ENCODE data around the gene HOXD4. TPM values are rescaled to one million over a fixed set of nuclear protein-coding genes. Genes with fewer than 3 reads are reported as not detected.

Gene HOXD4
- total RNA-seq, 1 experiment from 2014 or later = not detected

DNA sequence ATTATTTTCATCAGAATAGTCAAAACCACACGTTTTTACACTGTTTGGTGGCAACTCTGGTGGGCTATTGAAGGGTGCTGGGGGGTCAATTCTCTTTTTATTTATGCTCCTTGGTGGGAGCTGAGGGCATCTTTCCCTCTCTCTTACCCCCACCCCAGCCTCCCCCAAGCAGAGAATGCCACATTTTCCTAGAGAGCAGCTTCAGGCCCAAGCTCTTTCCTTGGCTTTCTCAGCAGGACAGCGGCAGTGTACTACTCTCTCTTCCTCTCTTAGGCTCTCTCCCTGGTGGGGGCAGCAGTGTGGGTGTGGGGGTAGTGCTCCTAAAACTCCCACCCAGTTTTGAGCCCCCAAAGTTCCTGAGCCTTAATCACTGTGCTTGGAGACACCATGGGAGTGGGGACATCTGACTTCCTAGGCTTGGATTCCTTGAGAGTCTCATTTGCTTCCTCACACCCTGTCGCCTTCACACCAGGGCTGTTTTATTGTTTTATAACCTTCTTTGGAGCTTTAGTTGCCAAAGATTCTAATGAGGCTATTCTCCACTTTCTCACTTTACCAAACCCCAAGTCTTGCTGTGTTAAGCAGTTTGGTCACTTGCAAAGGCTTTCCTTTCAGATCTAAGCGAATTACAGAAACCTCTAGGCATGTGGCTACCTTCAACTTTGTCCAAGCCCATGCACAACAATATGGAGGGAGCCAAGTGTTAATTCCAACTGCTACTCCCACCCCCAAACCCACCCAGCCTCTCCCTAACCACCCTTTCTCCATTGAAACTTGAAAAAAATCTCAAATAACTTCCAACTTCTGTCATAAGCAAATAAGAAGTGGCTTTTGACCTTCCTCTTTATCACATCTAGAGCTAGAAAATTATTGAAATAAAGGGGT, 6.0 kb upstream of the HOXD4 start:
- CTCF ChIA-PET = interaction anchor here (0.6 to 2.5 kb wide), 3 partner anchors 310 to 543 kb away, joined by 4 to 7 read pairs (median 6); no protein-coding TSS in a partner anchor
- no peaks in the 10 kb centered on the region for H3K4me1 Mint-ChIP-seq (ENCODE audit: low read depth, unreplicated experiment)
- H3K36me3 Mint-ChIP-seq (ENCODE audit: insufficient read depth, unreplicated experiment) = no peaks in the 10 kb centered on the region
- H3K9me3 Mint-ChIP-seq (ENCODE audit: low read depth, unreplicated experiment) = no peaks in the 10 kb centered on the region
- no peak for DNase-seq
- peaks cover 14% of the 10 kb centered on the region for H3K27me3 Mint-ChIP-seq (ENCODE audit: unreplicated experiment)
- BruUV-seq (replicated peaks) = no TSS peak
- no peak overlapping the region for H3K4me3 Mint-ChIP-seq (ENCODE audit: low read depth, unreplicated experiment)
- H3K27ac Mint-ChIP-seq (ENCODE audit: unreplicated experiment) = no peak overlapping the region
- TF ChIP-seq, protein P1, sequence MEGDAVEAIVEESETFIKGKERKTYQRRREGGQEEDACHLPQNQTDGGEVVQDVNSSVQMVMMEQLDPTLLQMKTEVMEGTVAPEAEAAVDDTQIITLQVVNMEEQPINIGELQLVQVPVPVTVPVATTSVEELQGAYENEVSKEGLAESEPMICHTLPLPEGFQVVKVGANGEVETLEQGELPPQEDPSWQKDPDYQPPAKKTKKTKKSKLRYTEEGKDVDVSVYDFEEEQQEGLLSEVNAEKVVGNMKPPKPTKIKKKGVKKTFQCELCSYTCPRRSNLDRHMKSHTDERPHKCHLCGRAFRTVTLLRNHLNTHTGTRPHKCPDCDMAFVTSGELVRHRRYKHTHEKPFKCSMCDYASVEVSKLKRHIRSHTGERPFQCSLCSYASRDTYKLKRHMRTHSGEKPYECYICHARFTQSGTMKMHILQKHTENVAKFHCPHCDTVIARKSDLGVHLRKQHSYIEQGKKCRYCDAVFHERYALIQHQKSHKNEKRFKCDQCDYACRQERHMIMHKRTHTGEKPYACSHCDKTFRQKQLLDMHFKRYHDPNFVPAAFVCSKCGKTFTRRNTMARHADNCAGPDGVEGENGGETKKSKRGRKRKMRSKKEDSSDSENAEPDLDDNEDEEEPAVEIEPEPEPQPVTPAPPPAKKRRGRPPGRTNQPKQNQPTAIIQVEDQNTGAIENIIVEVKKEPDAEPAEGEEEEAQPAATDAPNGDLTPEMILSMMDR (IDR thresholded peaks at IDR 0.05; ENCODE audit: unreplicated experiment) = no peak
- intact Hi-C loops (cut with micrococcal nuclease; ENCODE audit: unreplicated experiment) = no loop called here

DNA sequence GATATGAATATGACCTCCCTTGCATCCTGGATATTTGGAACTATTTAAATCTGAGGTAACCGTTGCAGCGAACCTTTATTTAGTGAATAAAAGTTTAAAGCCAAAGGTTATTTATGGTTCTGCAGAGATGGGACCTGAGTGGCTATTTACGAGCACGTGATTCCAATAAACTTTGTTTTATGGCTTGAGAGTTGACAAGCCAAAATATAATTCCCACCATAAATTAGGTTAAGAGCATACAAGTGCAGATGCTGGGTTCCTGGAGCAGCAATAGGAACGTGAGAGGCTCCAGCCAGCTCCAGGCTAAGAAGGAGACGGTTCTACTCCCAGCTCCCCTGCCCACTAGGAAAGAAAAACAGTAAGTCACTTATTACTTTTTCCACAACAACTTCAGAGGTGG, 5.2 kb upstream of the HOXD4 start:
- no peak for DNase-seq
- CTCF ChIA-PET = interaction anchor here (0.6 kb wide), 2 partner anchors 409 to 542 kb away, joined by 4 to 6 read pairs; no protein-coding TSS in a partner anchor
- H3K4me3 Mint-ChIP-seq (ENCODE audit: low read depth, unreplicated experiment) = no peak overlapping the region
- TF ChIP-seq, protein P1 (IDR thresholded peaks at IDR 0.05; ENCODE audit: unreplicated experiment) = no peak
- H3K36me3 Mint-ChIP-seq (ENCODE audit: insufficient read depth, unreplicated experiment) = no peaks in the 10 kb centered on the region
- H3K4me1 Mint-ChIP-seq (ENCODE audit: low read depth, unreplicated experiment) = no peaks in the 10 kb centered on the region
- H3K27me3 Mint-ChIP-seq (ENCODE audit: unreplicated experiment) = peaks cover 14% of the 10 kb centered on the region
- no peak overlapping the region for H3K27ac Mint-ChIP-seq (ENCODE audit: unreplicated experiment)
- no peaks in the 10 kb centered on the region for H3K9me3 Mint-ChIP-seq (ENCODE audit: low read depth, unreplicated experiment)
- intact Hi-C loops (cut with micrococcal nuclease; ENCODE audit: unreplicated experiment) = no loop called here
- no TSS peak for BruUV-seq (replicated peaks)

DNA sequence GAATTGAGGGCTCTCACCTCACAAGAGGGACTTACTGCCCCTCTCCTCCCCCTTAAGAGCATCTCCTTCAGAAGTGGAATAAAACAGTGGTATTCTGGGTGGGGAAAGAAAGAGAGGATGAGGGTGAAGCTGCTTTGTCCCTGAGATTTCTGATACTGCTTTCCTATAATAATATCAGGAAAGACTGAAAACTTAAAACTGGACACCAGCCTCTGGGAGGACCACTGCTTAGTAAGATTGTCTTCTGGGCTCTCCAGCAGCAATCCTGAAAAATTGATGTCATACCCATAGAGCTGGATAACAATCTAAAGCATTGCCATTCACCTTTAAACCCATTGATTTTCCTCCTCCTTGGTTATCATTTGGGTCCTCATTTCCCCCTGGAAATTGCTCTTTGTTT, 4.7 kb upstream of the HOXD4 start:
- TF ChIP-seq, protein P1 (IDR thresholded peaks at IDR 0.05; ENCODE audit: unreplicated experiment) = no peak
- no TSS peak for BruUV-seq (replicated peaks)
- intact Hi-C loops (cut with micrococcal nuclease; ENCODE audit: unreplicated experiment) = no loop called here
- Mint-ChIP-seq H3K4me3 (ENCODE audit: low read depth, unreplicated experiment) (no peak overlapping the region), H3K36me3 (ENCODE audit: insufficient read depth, unreplicated experiment) (no peaks in the 10 kb centered on the region), H3K4me1 (ENCODE audit: low read depth, unreplicated experiment) (no peaks in the 10 kb centered on the region), H3K27me3 (ENCODE audit: unreplicated experiment) (peaks cover 14% of the 10 kb centered on the region), H3K27ac (ENCODE audit: unreplicated experiment) (no peak overlapping the region), H3K9me3 (ENCODE audit: low read depth, unreplicated experiment) (no peaks in the 10 kb centered on the region)
- CTCF ChIA-PET = interaction anchor here (0.8 kb wide), 1 partner anchor 239 kb away, joined by 3 read pairs; no protein-coding TSS in a partner anchor
- DNase-seq = no peak

DNA sequence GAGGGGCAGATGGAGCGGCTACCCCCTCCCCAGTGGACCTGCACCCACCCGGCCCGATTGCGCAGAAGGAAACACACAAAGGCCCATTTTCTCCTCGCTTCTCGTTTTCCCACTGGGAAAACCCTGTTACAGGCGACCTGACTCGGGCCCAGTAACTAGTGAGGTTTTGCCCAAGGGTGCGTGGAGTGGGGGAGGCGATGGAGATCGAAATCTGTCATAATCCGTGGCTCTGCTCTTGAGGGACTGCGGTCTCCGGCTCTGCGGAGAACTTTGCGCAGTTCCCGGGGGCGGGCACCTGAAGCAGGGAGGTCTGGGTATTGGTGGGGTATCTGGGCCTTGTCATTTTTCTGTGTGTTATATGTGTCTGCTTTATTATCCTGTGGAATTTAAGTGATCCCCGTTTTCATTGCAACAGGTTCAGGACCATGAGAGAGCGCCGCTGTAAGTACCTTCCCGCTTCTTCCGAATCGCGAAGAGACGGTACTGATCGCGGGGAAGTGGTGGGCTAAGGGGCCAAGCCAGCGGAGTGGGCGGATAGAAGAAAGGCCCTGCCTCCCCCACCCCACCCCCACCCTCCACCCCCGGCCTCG, 4.0 kb upstream of the HOXD4 start:
- H3K4me3 Mint-ChIP-seq (ENCODE audit: low read depth, unreplicated experiment) = no peak overlapping the region
- intact Hi-C loops (cut with micrococcal nuclease; ENCODE audit: unreplicated experiment) = no loop called here
- DNase-seq = no peak
- CTCF ChIA-PET = interaction anchor here (0.8 kb wide), 1 partner anchor 238 kb away, joined by 3 read pairs; no protein-coding TSS in a partner anchor
- no peaks in the 10 kb centered on the region for H3K4me1 Mint-ChIP-seq (ENCODE audit: low read depth, unreplicated experiment)
- TF ChIP-seq, protein P1 (IDR thresholded peaks at IDR 0.05; ENCODE audit: unreplicated experiment) = no peak
- H3K9me3 Mint-ChIP-seq (ENCODE audit: low read depth, unreplicated experiment) = no peaks in the 10 kb centered on the region
- no peaks in the 10 kb centered on the region for H3K36me3 Mint-ChIP-seq (ENCODE audit: insufficient read depth, unreplicated experiment)
- H3K27ac Mint-ChIP-seq (ENCODE audit: unreplicated experiment) = no peak overlapping the region
- H3K27me3 Mint-ChIP-seq (ENCODE audit: unreplicated experiment) = peaks cover 14% of the 10 kb centered on the region
- no TSS peak for BruUV-seq (replicated peaks)

Measured in Calu3 (cell line).